Measurements from ENCODE around the gene AHDC1. TPM values are rescaled to one million over a fixed set of nuclear protein-coding genes. Genes with fewer than 3 reads are reported as not detected.

Gene AHDC1
- total and polyA plus RNA-seq, 9 of the 15 experiments (the other 6 are each of a cell fraction or from before 2014, with no cell fraction given): 0.21 to 36.4 (median 4.7) TPM

DNA sequence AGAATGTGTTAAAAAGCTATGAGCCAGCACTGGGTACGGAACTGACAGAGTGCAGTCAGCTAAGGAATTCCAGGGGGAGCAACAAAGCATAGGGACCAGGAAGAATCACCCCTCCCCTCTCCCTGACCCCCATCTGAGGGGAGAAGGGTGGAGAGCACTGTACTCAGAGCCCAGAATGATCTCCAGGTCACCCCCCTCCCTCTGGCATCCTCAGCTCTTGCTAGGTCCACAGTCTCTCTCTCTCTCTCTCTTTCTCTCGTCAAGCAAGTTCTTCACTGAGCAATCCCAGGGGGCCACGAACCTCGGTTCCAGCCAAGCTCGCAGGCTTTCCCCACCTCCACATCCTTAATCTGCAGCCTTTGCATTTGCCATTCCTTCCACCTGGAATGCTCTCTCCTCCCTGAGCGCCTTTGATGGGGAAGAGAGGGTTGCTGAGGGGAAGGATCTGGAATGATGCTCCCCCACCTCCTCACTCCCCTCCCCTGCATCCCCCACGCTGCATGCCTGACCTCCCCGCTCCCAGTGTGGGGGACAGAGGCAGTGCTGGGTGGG lies 107.3 kb downstream of the AHDC1 start (continued):
- TF ChIP-seq, protein P1, sequence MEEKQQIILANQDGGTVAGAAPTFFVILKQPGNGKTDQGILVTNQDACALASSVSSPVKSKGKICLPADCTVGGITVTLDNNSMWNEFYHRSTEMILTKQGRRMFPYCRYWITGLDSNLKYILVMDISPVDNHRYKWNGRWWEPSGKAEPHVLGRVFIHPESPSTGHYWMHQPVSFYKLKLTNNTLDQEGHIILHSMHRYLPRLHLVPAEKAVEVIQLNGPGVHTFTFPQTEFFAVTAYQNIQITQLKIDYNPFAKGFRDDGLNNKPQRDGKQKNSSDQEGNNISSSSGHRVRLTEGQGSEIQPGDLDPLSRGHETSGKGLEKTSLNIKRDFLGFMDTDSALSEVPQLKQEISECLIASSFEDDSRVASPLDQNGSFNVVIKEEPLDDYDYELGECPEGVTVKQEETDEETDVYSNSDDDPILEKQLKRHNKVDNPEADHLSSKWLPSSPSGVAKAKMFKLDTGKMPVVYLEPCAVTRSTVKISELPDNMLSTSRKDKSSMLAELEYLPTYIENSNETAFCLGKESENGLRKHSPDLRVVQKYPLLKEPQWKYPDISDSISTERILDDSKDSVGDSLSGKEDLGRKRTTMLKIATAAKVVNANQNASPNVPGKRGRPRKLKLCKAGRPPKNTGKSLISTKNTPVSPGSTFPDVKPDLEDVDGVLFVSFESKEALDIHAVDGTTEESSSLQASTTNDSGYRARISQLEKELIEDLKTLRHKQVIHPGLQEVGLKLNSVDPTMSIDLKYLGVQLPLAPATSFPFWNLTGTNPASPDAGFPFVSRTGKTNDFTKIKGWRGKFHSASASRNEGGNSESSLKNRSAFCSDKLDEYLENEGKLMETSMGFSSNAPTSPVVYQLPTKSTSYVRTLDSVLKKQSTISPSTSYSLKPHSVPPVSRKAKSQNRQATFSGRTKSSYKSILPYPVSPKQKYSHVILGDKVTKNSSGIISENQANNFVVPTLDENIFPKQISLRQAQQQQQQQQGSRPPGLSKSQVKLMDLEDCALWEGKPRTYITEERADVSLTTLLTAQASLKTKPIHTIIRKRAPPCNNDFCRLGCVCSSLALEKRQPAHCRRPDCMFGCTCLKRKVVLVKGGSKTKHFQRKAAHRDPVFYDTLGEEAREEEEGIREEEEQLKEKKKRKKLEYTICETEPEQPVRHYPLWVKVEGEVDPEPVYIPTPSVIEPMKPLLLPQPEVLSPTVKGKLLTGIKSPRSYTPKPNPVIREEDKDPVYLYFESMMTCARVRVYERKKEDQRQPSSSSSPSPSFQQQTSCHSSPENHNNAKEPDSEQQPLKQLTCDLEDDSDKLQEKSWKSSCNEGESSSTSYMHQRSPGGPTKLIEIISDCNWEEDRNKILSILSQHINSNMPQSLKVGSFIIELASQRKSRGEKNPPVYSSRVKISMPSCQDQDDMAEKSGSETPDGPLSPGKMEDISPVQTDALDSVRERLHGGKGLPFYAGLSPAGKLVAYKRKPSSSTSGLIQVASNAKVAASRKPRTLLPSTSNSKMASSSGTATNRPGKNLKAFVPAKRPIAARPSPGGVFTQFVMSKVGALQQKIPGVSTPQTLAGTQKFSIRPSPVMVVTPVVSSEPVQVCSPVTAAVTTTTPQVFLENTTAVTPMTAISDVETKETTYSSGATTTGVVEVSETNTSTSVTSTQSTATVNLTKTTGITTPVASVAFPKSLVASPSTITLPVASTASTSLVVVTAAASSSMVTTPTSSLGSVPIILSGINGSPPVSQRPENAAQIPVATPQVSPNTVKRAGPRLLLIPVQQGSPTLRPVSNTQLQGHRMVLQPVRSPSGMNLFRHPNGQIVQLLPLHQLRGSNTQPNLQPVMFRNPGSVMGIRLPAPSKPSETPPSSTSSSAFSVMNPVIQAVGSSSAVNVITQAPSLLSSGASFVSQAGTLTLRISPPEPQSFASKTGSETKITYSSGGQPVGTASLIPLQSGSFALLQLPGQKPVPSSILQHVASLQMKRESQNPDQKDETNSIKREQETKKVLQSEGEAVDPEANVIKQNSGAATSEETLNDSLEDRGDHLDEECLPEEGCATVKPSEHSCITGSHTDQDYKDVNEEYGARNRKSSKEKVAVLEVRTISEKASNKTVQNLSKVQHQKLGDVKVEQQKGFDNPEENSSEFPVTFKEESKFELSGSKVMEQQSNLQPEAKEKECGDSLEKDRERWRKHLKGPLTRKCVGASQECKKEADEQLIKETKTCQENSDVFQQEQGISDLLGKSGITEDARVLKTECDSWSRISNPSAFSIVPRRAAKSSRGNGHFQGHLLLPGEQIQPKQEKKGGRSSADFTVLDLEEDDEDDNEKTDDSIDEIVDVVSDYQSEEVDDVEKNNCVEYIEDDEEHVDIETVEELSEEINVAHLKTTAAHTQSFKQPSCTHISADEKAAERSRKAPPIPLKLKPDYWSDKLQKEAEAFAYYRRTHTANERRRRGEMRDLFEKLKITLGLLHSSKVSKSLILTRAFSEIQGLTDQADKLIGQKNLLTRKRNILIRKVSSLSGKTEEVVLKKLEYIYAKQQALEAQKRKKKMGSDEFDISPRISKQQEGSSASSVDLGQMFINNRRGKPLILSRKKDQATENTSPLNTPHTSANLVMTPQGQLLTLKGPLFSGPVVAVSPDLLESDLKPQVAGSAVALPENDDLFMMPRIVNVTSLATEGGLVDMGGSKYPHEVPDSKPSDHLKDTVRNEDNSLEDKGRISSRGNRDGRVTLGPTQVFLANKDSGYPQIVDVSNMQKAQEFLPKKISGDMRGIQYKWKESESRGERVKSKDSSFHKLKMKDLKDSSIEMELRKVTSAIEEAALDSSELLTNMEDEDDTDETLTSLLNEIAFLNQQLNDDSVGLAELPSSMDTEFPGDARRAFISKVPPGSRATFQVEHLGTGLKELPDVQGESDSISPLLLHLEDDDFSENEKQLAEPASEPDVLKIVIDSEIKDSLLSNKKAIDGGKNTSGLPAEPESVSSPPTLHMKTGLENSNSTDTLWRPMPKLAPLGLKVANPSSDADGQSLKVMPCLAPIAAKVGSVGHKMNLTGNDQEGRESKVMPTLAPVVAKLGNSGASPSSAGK (IDR thresholded peaks at IDR 0.05): no peak
- TF ChIP-seq ZNF780A (CRISPR knock-in tag; IDR thresholded peaks at IDR 0.05) (no peak), TEAD4 (IDR thresholded peaks at IDR 0.05; ENCODE audit: low read length) (peak; percentile 21; the same call in 1 of the 2 replicates), TEAD4 (CRISPR knock-in tag; IDR thresholded peaks at IDR 0.05; ENCODE audit: borderline replicate concordance) (no peak), CC2D1A (IDR thresholded peaks at IDR 0.05) (0 out of 2 replicates have a peak, but pooled peaks have one; percentile 11), NFE2 (IDR thresholded peaks at IDR 0.05; ENCODE audit: low read depth) (no peak), ZFP36 (IDR thresholded peaks at IDR 0.05; ENCODE audit: low read depth, low read length, partially characterized antibody) (no peak), ZZZ3 (IDR thresholded peaks at IDR 0.05) (no peak), GMEB1 (CRISPR knock-in tag; IDR thresholded peaks at IDR 0.05) (no peak), ZBTB34 (CRISPR knock-in tag; IDR thresholded peaks at IDR 0.05) (no peak)
- TF ChIP-seq, protein P2, sequence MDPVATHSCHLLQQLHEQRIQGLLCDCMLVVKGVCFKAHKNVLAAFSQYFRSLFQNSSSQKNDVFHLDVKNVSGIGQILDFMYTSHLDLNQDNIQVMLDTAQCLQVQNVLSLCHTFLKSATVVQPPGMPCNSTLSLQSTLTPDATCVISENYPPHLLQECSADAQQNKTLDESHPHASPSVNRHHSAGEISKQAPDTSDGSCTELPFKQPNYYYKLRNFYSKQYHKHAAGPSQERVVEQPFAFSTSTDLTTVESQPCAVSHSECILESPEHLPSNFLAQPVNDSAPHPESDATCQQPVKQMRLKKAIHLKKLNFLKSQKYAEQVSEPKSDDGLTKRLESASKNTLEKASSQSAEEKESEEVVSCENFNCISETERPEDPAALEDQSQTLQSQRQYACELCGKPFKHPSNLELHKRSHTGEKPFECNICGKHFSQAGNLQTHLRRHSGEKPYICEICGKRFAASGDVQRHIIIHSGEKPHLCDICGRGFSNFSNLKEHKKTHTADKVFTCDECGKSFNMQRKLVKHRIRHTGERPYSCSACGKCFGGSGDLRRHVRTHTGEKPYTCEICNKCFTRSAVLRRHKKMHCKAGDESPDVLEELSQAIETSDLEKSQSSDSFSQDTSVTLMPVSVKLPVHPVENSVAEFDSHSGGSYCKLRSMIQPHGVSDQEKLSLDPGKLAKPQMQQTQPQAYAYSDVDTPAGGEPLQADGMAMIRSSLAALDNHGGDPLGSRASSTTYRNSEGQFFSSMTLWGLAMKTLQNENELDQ (CRISPR knock-in tag; IDR thresholded peaks at IDR 0.05; ENCODE audit: borderline replicate concordance): no peak

All from K562 (cell line).